PC-3 (cell line): Measurements from ENCODE around the gene EIF2S2.

Source experiments
- CTCF ChIP-seq: fragments of 300-600 bp; sonication (generic); conservative IDR thresholded peaks from 2 replicates; pipeline ENCODE4 v1.5.1; 2017; ENCODE audit warnings: antibody characterized with exemption, low read depth, mild to moderate bottlenecking, low read length
- EZH2 ChIP-seq: fragments of 300-600 bp; sonication (generic); IDR thresholded peaks from one replicate; pipeline ENCODE4 v1.6.1; 2017; ENCODE audit warnings: antibody characterized with exemption, mild to moderate bottlenecking, low read length; ENCODE audit not compliant: unreplicated experiment
- EZH2phosphoT487 ChIP-seq: fragments of 300-600 bp; sonication (generic); IDR thresholded peaks from 2 replicates; pipeline ENCODE4 v1.6.1; 2018; ENCODE audit warnings: mild to moderate bottlenecking, antibody characterized with exemption, low read length, borderline replicate concordance

- TF ChIP-seq CTCF: no peak
- no peak for TF ChIP-seq EZH2
- TF ChIP-seq EZH2phosphoT487: no peak
Measured at GRCh38 chr20:34104059-34104458, 8.0 kb downstream of the EIF2S2 start.
